Esophagus squamous epithelium (tissue), 5 donors: ENCODE measurements around the gene ZFAND3. TPM values are rescaled to one million over a fixed set of nuclear protein-coding genes. Genes with fewer than 3 reads are reported as not detected.

Experiments
- DNase-seq: peaks from one replicate; lab custom pipeline; 2025; lab: John Stamatoyannopoulos, UW
- H3K27ac ChIP-seq, 4 donors: fragments of 200-600 bp; sonication (generic); one replicate each; pipeline ENCODE4 v1.5.1; 2016 to 2019; ENCODE audit warnings: mild to moderate bottlenecking in 1 of 4
- H3K27me3 ChIP-seq, 4 donors: fragments of 200-600 bp; sonication (generic); 1 replicate in 3 of 4; 2 replicates in 1 of 4; pipeline versions ENCODE4 v1.5.1 to v1.6.0; 2017 to 2021; ENCODE audit warnings: antibody characterized with exemption in 1 of 4
- H3K36me3 ChIP-seq, 3 donors: fragments of 200-600 bp; sonication (generic); one replicate each; pipeline ENCODE4 v1.5.1; 2016 to 2019
- H3K4me1 ChIP-seq, 3 donors: fragments of 200-600 bp; sonication (generic); one replicate each; pipeline ENCODE4 v1.5.1; 2017 to 2019
- H3K4me3 ChIP-seq, 4 donors: fragments of 200-600 bp; sonication (generic); 1 replicate in 3 of 4; 2 replicates in 1 of 4; pipeline ENCODE4 v1.5.1; 2016 to 2019; ENCODE audit warnings: mild to moderate bottlenecking in 2 of 4, moderate library complexity in 1 of 4
- H3K9me3 ChIP-seq, 3 donors: fragments of 200-600 bp; sonication (generic); one replicate each; pipeline ENCODE4 v1.5.1; 2016 to 2019
- POLR2A ChIP-seq, 4 donors: fragments of 450-650 bp; IDR thresholded peaks; one replicate each; pipeline ENCODE4 v1.6.1; 2017; ENCODE audit warnings: antibody characterized with exemption in 4 of 4, mild to moderate bottlenecking in 4 of 4, moderate library complexity in 3 of 4
- WGBS, 2 donors: methylation state at CpG; one replicate each; pipeline ENCODE4 v1.1.5; 2018; 5-methylcytosine and 5-hydroxymethylcytosine counted together
- intact Hi-C: fragments of 100-400 bp; cut with DNase I; formaldehyde crosslinking; loops from one replicate; pipeline ENCODE4 v1.15.0; 2022
- total RNA-seq, 4 donors: library from RNA; depleted of rRNA; stranded (reverse); fragments of >200 nt; gene quantifications; one replicate each; pipeline ENCODE4 v1.1.0, GENCODE V29; 2016
- TF ChIP-seq, protein P1 (sequence below), 6 experiments: fragments of 450-650 bp in 4 of 6; fragments of 200-600 bp in 2 of 6; sonication (generic) in 2 of 6; IDR thresholded peaks; one replicate each; pipeline ENCODE4 v1.5.1; 2016 to 2019; ENCODE audit warnings: antibody characterized with exemption in 6 of 6, mild to moderate bottlenecking in 4 of 6, moderate library complexity in 4 of 6
- donor health status: DM: yes; HTN: yes; CAD: no.

ZFAND3 gene
- total RNA-seq, 4 donors from 2014 or later = 15.7 to 23.8 (median 20.9) TPM

DNA sequence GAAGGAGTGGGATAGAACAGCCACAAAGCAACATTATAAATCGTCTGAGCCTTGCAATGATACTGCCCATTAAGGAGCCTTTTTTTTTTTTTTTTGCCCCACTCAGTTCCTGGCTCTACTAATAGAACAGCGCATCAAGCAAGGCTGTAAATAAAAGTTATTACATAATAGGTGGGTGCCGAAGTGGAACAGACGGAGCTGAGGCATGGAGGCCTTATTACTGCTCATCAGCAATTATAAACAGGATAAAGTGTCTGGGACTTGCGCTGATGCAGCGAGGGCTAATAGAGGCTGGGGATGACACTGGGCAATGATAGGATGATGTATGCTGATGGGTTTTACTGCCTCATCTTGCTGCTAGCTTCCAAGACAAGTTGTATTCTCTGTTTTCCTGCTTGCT, 272.1 kb downstream of the ZFAND3 start:
- Histone ChIP-seq H3K9me3 (no peaks in the 10 kb centered on the region), H3K4me3 (no peak overlapping the region), H3K27me3 (no peaks in the 10 kb centered on the region), H3K36me3 (no peaks in the 10 kb centered on the region), H3K4me1 (peaks cover 0 to 29% (median 0%) of the 10 kb centered on the region in 3 donors), H3K27ac (no peak overlapping the region)
- DNase-seq = no peak
- TF ChIP-seq, protein P1, sequence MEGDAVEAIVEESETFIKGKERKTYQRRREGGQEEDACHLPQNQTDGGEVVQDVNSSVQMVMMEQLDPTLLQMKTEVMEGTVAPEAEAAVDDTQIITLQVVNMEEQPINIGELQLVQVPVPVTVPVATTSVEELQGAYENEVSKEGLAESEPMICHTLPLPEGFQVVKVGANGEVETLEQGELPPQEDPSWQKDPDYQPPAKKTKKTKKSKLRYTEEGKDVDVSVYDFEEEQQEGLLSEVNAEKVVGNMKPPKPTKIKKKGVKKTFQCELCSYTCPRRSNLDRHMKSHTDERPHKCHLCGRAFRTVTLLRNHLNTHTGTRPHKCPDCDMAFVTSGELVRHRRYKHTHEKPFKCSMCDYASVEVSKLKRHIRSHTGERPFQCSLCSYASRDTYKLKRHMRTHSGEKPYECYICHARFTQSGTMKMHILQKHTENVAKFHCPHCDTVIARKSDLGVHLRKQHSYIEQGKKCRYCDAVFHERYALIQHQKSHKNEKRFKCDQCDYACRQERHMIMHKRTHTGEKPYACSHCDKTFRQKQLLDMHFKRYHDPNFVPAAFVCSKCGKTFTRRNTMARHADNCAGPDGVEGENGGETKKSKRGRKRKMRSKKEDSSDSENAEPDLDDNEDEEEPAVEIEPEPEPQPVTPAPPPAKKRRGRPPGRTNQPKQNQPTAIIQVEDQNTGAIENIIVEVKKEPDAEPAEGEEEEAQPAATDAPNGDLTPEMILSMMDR (IDR thresholded peaks at IDR 0.05) = no peak
- TF ChIP-seq POLR2A (IDR thresholded peaks at IDR 0.05) = no peak
- 79 to 85% methylated on average over 6 of the region's 6 CpGs for WGBS, 2 donors
- intact Hi-C loops = no loop called here

DNA sequence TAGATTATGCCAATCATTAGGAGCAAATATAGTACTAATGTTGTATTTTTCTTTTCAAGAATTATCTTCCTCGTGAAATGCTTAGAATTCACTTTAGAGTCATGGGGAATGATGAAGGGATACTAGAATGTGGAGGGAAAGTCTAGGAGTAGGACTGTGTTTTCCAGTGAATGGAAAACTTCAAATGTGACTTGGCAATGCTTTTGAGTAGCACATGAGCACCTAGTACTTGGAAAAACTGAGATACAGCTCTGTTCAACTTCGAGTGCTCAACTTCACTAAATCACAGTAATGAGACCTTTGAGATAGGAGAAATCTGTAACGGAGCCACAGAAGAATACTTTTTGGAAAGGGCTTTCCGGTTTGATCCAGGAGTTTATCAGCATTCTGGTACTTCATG, 272.9 kb downstream of the ZFAND3 start:
- Histone ChIP-seq H3K9me3 (no peaks in the 10 kb centered on the region), H3K27me3 (no peaks in the 10 kb centered on the region), H3K27ac (no peak overlapping the region), H3K36me3 (no peaks in the 10 kb centered on the region), H3K4me1 (peaks cover 0 to 25% (median 0%) of the 10 kb centered on the region in 3 donors), H3K4me3 (no peak overlapping the region)
- WGBS, 2 donors = 83 to 91% methylated on average over 4 of the region's 4 CpGs
- intact Hi-C loops = no loop called here
- TF ChIP-seq, protein P1 (IDR thresholded peaks at IDR 0.05) = no peak
- no peak for TF ChIP-seq POLR2A (IDR thresholded peaks at IDR 0.05)
- DNase-seq = no peak

DNA sequence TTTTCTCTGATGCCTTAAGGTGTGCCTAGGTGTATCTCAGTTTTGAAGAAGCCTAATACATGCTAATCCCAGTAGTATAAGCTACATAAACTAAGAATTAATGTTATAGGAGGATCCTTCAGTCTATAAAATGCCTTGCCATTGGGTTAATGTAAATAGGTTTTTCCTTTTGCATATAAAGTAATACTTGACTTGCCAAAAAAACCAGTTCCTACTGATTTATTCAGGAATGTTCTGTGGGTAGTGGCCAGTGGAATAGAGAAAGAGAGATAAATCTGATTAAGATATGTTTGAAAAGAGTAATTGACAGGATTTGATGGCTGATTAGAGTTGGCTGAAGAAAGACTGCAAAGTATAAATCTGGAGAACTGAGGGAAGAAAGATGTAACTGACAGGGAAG, 273.4 kb downstream of the ZFAND3 start:
- Histone ChIP-seq H3K27ac (no peak overlapping the region), H3K4me1 (peaks cover 0 to 24% (median 0%) of the 10 kb centered on the region in 3 donors), H3K4me3 (no peak overlapping the region), H3K9me3 (no peaks in the 10 kb centered on the region), H3K27me3 (no peaks in the 10 kb centered on the region), H3K36me3 (no peaks in the 10 kb centered on the region)
- DNase-seq = no peak
- TF ChIP-seq, protein P1 (IDR thresholded peaks at IDR 0.05) = no peak
- TF ChIP-seq POLR2A (IDR thresholded peaks at IDR 0.05) = no peak
- intact Hi-C loops = no loop called here

DNA sequence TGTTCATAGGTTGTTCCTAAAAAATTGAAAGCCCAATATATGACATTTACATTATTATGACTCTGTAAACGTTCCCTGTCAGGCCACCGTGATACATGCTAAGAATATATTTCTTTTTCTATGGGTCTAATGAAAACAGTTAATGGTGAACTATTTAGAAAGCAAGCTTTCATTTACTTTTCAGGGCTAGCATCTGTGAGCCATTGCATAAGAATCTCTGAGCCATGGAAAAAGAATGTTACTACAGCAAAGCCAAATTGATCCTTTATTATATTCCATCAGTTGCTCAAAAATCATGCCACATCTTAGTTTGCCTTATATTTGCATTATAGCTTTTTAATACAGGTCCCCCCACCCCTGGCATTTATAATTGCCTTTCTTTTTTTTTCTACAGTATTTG, 275.5 kb downstream of the ZFAND3 start:
- no peaks in the 10 kb centered on the region for H3K36me3 ChIP-seq
- no peak overlapping the region for H3K4me3 ChIP-seq
- WGBS, 2 donors = 43 to 49% methylated on average over 2 of the region's 2 CpGs
- H3K27me3 ChIP-seq = no peaks in the 10 kb centered on the region
- no peaks in the 10 kb centered on the region for H3K9me3 ChIP-seq
- no peak overlapping the region for H3K27ac ChIP-seq
- intact Hi-C loops = no loop called here
- no peak for DNase-seq
- TF ChIP-seq POLR2A (IDR thresholded peaks at IDR 0.05) = no peak
- TF ChIP-seq, protein P1 (IDR thresholded peaks at IDR 0.05) = no peak
- peaks cover 0 to 24% (median 0%) of the 10 kb centered on the region in 3 donors for H3K4me1 ChIP-seq

DNA sequence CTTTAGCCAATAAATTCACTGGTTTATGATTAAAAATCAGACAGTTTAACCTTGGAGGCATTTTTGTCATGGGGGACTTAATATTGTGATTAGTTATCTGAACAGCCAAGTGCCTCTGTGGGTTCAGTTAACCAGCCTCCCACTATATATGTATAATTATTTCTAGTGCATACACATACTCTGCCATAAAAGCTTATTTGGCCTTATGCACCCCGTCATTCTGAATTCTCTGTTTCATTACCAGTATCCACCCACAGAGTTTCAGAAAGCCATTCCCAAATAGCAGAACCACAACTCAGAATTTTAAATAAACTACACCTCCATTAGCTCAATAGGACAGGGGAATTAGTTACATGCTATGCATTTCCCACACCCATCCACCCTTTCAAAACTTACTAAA, 279.7 kb downstream of the ZFAND3 start:
- Histone ChIP-seq H3K9me3 (no peaks in the 10 kb centered on the region), H3K36me3 (peaks cover 0 to 9% (median 0%) of the 10 kb centered on the region in 3 donors), H3K27ac (no peak overlapping the region), H3K4me3 (no peak overlapping the region), H3K27me3 (no peaks in the 10 kb centered on the region), H3K4me1 (peaks cover 0 to 12% (median 0%) of the 10 kb centered on the region in 3 donors)
- no peak for TF ChIP-seq POLR2A (IDR thresholded peaks at IDR 0.05)
- TF ChIP-seq, protein P1 (IDR thresholded peaks at IDR 0.05) = no peak
- 84 to 85% methylated on average over 1 of the region's 1 CpG for WGBS, 2 donors
- intact Hi-C loops = no loop called here
- no peak for DNase-seq
